Glutamatergic neuron (in vitro differentiated cells): Measurements from ENCODE around the gene CYP27B1. TPM values are rescaled to one million over a fixed set of nuclear protein-coding genes. Genes with fewer than 3 reads are reported as not detected.
"Not testable (repeated sequence)": the region's sequence is repeated elsewhere in the genome, so short reads cannot be mapped to it uniquely, and the experiment has no call there.

Source experiments
- DNase-seq: peaks from one replicate; pipeline ENCODE4 v3.0.0; 2022
- H3K27ac Mint-ChIP-seq: one replicate; pipeline ENCODE4 v1.8.0; 2020; ENCODE audit warnings: mild to moderate bottlenecking, mixed read lengths, inconsistent platforms; ENCODE audit not compliant: unreplicated experiment
- H3K27me3 Mint-ChIP-seq: one replicate; pipeline ENCODE4 v1.8.0; 2020; ENCODE audit warnings: mild to moderate bottlenecking, moderate library complexity, mixed read lengths, inconsistent platforms; ENCODE audit not compliant: unreplicated experiment
- H3K36me3 Mint-ChIP-seq: one replicate; pipeline ENCODE4 v1.8.0; 2020; ENCODE audit warnings: mild to moderate bottlenecking, mixed read lengths, inconsistent platforms; ENCODE audit not compliant: unreplicated experiment
- H3K4me1 Mint-ChIP-seq: one replicate; pipeline ENCODE4 v1.8.0; 2020; ENCODE audit warnings: mild to moderate bottlenecking, low read depth, mixed read lengths, inconsistent platforms; ENCODE audit not compliant: unreplicated experiment
- H3K4me3 Mint-ChIP-seq: one replicate; pipeline ENCODE4 v1.8.0; 2020; ENCODE audit warnings: mild to moderate bottlenecking, mixed read lengths, inconsistent platforms; ENCODE audit not compliant: unreplicated experiment
- H3K9me3 Mint-ChIP-seq: one replicate; pipeline ENCODE4 v1.8.0; 2020; ENCODE audit warnings: mild to moderate bottlenecking, moderate library complexity, mixed read lengths, inconsistent platforms; ENCODE audit not compliant: unreplicated experiment
- total RNA-seq: library from RNA; stranded (reverse); fragmentation: NEBNext Ultra II Directional; extraction: Animal tissue kit (Norgen Biotek cat#: 25700); gene quantifications from one replicate; pipeline ENCODE4 v1.2.1, GENCODE V29; 2021; ENCODE audit not compliant: unreplicated experiment
- TF ChIP-seq, protein P1 (sequence below): fragments of 200-600 bp; sonication (generic); IDR thresholded peaks from one replicate; pipeline ENCODE4 v1.5.0; 2021; ENCODE audit not compliant: partially characterized antibody, unreplicated experiment

The CYP27B1 gene
- total RNA-seq, 1 donor from 2014 or later: 1.7 TPM

DNA sequence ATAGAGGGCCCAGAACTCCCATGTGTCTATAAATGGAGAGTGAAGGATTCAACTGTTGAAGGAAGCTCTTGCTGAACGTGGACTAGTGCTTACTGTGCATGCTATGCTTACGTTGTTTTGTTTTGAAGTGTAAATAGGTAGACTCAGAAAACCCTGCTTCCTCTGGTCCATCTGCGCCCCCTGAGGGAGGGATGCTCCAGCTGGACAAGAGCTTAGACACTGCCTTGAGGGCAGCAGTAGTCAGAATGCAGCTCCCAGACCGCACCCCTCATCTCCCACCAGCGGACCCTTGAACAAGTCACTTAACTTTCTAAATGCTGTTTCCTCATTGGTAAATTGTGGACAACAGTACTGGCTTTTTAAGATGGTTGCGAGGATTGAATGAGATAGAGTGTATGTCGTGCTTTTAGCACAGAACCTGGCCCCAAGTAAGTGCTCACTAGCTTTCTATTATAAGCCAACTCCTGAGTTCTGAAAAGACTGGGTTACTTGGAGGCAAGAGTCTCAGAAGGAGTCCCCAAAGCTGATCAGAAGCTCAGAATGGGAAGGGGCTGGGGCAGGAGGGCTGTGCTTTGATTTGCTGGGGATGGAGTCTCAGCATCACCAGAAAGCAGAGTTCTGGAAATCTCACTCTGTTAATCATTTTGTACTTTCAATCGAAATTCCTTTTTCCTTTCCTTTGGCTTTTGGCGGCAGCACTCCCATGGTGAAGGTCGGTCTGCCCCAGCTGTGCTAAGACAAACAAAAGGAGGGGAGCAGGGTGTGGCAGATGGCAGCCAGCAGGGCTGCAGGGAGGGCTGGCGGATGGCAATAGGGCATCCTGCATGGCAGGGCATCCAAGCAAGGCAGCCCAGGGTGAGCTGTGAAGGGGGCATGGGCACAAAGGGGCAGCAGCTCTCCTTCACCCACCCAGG lies 43.9 kb downstream of the CYP27B1 start:
- H3K36me3 Mint-ChIP-seq: peaks cover 16% of the 10 kb centered on the region
- peak overlapping the region; percentile 22 for H3K27ac Mint-ChIP-seq
- peaks cover 14% of the 10 kb centered on the region for H3K9me3 Mint-ChIP-seq
- H3K4me1 Mint-ChIP-seq: peaks cover 12% of the 10 kb centered on the region
- peak overlapping the region; percentile 38 for H3K4me3 Mint-ChIP-seq
- TF ChIP-seq, protein P1, sequence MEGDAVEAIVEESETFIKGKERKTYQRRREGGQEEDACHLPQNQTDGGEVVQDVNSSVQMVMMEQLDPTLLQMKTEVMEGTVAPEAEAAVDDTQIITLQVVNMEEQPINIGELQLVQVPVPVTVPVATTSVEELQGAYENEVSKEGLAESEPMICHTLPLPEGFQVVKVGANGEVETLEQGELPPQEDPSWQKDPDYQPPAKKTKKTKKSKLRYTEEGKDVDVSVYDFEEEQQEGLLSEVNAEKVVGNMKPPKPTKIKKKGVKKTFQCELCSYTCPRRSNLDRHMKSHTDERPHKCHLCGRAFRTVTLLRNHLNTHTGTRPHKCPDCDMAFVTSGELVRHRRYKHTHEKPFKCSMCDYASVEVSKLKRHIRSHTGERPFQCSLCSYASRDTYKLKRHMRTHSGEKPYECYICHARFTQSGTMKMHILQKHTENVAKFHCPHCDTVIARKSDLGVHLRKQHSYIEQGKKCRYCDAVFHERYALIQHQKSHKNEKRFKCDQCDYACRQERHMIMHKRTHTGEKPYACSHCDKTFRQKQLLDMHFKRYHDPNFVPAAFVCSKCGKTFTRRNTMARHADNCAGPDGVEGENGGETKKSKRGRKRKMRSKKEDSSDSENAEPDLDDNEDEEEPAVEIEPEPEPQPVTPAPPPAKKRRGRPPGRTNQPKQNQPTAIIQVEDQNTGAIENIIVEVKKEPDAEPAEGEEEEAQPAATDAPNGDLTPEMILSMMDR: no peak
- peaks cover 13% of the 10 kb centered on the region for H3K27me3 Mint-ChIP-seq
- no peak for DNase-seq

DNA sequence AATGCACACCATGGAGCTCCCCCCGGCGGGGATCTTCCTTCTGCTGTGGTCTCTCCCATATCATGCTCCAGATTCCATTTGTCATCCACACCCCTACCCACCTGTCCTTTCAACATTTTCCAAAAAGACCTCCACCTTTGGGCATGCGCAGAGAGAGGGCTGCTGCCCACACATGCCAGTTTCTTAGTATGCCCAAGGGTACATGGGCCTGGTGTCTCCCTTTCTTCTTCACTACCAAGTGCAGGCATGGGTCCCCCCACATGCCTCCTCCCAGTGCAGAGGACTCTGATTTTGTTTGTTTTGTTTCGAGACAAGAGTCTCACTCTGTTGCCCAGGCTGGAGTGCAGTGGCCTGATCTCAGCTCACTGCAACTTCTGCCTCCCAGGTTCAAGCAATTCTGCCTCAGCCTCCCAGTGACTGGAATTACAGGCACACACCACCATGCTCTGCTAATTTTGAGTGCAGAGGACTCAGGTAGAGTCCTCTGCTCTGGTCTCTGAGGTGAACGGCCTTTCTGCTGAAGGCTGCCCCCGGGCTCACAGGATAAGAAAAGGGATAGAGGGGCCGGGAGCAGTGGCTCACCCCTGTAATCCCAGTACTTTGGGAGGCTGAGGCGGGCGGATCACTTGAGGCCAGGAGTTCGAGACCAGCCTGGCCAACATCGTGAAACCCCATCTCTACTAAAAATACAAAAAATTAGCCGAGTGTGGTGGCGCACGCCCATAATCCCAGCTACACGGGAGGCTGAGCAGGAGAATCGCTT lies 44.9 kb downstream of the CYP27B1 start:
- H3K27me3 Mint-ChIP-seq, H3K4me1 Mint-ChIP-seq, DNase-seq: not testable (repeated sequence)
- Mint-ChIP-seq H3K36me3 (peaks cover 14% of the 10 kb centered on the region), H3K4me3 (peak overlapping the region; percentile 21), H3K27ac (peak overlapping the region; percentile 4), H3K9me3 (peaks cover 12% of the 10 kb centered on the region)

GRCh38 chr12:57720606-57721595 lies 46.0 kb downstream of the CYP27B1 start:
- H3K9me3 Mint-ChIP-seq: peaks cover 12% of the 10 kb centered on the region
- H3K27ac Mint-ChIP-seq: no peak overlapping the region
- H3K4me1 Mint-ChIP-seq: peaks cover 9% of the 10 kb centered on the region
- no peak overlapping the region for H3K4me3 Mint-ChIP-seq
- peaks cover 3% of the 10 kb centered on the region for H3K27me3 Mint-ChIP-seq
- no peak for DNase-seq
- H3K36me3 Mint-ChIP-seq: peaks cover 14% of the 10 kb centered on the region
- TF ChIP-seq, protein P1: no peak

DNA sequence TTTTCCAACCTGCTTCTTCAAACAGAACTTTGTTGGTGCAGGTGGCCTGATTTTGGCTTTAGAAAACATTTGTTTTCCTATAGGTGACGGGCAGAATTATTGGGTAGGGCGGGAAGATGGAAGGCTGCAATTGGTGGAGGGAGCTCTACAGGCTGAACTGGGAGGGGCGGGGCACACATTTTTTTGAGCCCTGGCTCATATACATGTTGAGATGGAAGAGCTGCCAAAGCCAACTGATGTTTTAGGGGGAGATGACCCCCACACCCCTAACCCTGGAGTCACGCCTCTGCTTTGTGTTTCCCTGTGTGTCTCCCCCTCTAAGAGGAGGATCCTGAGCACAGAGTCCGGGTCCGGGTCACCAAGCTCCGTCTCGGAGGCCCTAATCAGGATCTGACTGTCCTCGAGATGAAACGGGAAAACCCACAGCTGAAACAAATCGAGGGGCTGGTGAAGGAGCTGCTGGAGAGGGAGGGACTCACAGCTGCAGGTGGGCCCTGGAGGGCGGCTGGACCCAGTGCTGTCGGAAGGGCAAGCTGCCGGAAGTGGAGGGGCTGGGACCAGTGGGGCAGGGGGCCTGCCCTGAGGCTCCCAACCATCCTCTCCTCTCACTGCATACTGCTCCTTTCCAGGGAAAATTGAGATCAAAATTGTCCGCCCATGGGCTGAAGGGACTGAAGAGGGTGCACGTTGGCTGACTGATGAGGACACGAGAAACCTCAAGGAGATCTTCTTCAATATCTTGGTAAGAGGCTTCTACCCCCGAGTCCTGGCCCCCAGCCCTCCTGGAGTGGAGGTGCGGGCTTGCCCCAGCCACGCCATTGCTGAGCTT lies 46.9 kb downstream of the CYP27B1 start:
- Mint-ChIP-seq H3K9me3 (peaks cover 12% of the 10 kb centered on the region), H3K27ac (no peak overlapping the region), H3K36me3 (peaks cover 14% of the 10 kb centered on the region), H3K4me1 (peaks cover 9% of the 10 kb centered on the region), H3K27me3 (peaks cover 3% of the 10 kb centered on the region), H3K4me3 (no peak overlapping the region)
- TF ChIP-seq, protein P1: no peak
- no peak for DNase-seq
